Nephron progenitor cell (in vitro differentiated cells): ENCODE results near the gene DPEP2.
A peak's percentile ranks its signal among the peaks of the same experiment; 100 is the strongest.

Experiments used
- DNase-seq: peaks from one replicate; pipeline ENCODE4 v3.0.0; 2021
- H3K27ac Mint-ChIP-seq: 2 replicates; pipeline ENCODE4 v1.8.0; 2021; ENCODE audit warnings: mild to moderate bottlenecking, moderate library complexity, mixed read lengths
- H3K27me3 Mint-ChIP-seq: 2 replicates; pipeline ENCODE4 v1.8.0; 2021; ENCODE audit warnings: mild to moderate bottlenecking, low read depth, mixed read lengths; ENCODE audit not compliant: poor library complexity
- H3K36me3 Mint-ChIP-seq: 2 replicates; pipeline ENCODE4 v1.8.0; 2021; ENCODE audit warnings: low read depth, mixed read lengths
- H3K4me1 Mint-ChIP-seq: 2 replicates; pipeline ENCODE4 v1.8.0; 2021; ENCODE audit warnings: mixed read lengths
- H3K4me3 Mint-ChIP-seq: 2 replicates; pipeline ENCODE4 v1.8.0; 2021; ENCODE audit warnings: mild to moderate bottlenecking, moderate library complexity, mixed read lengths
- H3K9me3 Mint-ChIP-seq: 2 replicates; pipeline ENCODE4 v1.8.0; 2021; ENCODE audit warnings: mild to moderate bottlenecking, moderate library complexity, mixed read lengths
- TF ChIP-seq, protein P1 (sequence below): fragments of 200-600 bp; sonication (generic); IDR thresholded peaks from 2 replicates; pipeline ENCODE4 v1.5.0; 2021; ENCODE audit warnings: antibody characterized with exemption

The DPEP2 gene

DNA sequence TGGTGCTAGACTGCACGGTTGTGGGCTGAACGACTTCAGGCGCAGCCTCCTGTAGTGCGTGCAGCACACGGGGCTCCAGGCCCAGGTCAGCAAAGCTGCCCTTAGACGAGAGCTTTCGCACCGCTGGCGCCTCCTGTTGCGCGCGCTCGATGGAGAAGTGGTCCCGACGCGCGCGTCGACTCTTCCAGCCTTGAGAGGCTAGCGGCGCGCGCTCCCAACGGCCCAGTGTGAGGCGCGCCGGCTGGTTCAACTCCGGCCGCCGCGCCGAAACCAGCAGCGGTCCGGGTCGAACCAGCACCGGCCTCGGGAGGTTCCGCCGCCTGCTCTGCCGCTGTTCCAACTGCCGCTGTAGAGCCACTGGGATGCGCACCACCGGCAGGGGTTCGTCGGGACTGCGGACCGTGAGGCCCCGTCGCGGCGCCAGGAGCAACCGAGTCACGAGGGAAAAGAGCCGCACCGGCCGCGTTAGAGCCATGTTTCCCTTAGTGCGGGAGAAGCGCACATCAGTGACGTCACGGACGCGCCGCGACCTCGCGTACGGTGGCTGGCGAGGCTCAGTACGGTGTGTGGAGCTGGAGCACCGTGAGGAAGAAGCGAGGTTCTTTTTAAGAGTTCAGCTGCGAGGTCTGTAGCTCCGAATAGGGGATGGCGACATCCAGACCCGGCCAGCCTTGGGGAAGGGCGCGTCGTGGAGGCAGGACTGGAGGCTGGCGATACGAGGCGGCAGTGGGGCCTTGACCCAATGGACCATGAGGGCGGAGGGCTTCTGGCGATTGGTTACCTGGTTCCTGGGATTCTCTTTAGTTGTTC is 23.6 kb upstream of the DPEP2 start, which contains the start of the genes DDX28 and DUS2:
Gene DDX28, minus strand, starts transcription at position 505 of the 810 bp plus-strand sequence. Its CDS starts 30 bp downstream, at position 475.
Gene DUS2, plus strand, starts transcription at position 557 of the 810 bp plus-strand sequence. CDS start 14,740 bp downstream, outside the sequence.
- Mint-ChIP-seq H3K27ac (peak within 1 kb of the TSS; percentile 99), H3K36me3 (peaks cover 33% of the 10 kb centered on the region)
- TF ChIP-seq, protein P1, sequence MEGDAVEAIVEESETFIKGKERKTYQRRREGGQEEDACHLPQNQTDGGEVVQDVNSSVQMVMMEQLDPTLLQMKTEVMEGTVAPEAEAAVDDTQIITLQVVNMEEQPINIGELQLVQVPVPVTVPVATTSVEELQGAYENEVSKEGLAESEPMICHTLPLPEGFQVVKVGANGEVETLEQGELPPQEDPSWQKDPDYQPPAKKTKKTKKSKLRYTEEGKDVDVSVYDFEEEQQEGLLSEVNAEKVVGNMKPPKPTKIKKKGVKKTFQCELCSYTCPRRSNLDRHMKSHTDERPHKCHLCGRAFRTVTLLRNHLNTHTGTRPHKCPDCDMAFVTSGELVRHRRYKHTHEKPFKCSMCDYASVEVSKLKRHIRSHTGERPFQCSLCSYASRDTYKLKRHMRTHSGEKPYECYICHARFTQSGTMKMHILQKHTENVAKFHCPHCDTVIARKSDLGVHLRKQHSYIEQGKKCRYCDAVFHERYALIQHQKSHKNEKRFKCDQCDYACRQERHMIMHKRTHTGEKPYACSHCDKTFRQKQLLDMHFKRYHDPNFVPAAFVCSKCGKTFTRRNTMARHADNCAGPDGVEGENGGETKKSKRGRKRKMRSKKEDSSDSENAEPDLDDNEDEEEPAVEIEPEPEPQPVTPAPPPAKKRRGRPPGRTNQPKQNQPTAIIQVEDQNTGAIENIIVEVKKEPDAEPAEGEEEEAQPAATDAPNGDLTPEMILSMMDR: no peak

DNA sequence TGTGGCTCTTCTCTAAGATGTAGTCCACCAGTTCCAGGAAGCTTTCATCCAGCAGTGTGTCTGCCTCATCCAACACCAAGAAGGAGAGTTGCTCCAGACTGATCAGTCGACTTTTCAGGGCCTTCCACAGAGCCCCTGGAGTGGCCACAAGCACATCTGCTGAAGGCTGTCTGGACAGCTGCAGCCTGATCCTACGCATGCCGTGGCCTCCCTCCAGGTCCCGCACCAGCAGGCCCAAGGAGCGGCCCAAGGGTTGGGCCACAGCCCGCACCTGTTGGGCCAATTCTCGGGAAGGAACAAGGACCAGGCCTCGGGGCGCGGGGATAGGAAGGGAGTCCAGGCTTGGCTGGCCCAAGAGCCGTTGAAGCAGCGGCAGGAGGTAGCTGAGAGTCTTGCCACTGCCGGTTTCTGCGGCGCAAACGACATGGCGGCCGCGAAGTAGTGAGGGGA is 23.0 kb upstream of the DPEP2 start:
- Mint-ChIP-seq H3K4me3 (peak overlapping the region; percentile 100), H3K36me3 (peaks cover 27% of the 10 kb centered on the region), H3K4me1 (peaks cover 27% of the 10 kb centered on the region), H3K27ac (peak overlapping the region; percentile 99), H3K9me3 (no peaks in the 10 kb centered on the region), H3K27me3 (no peaks in the 10 kb centered on the region)
- DNase-seq: no peak
- TF ChIP-seq, protein P1: no peak

More for the DNA sequence above, 23.6 kb upstream of the DPEP2 start, which contains the start of the genes DDX28 and DUS2:
- Mint-ChIP-seq H3K4me1 (peaks cover 27% of the 10 kb centered on the region), H3K27me3 (no peaks in the 10 kb centered on the region), H3K9me3 (no peaks in the 10 kb centered on the region), H3K4me3 (peak within 1 kb of the TSS; percentile 100)
- DNase-seq: peak; percentile 94

DNA sequence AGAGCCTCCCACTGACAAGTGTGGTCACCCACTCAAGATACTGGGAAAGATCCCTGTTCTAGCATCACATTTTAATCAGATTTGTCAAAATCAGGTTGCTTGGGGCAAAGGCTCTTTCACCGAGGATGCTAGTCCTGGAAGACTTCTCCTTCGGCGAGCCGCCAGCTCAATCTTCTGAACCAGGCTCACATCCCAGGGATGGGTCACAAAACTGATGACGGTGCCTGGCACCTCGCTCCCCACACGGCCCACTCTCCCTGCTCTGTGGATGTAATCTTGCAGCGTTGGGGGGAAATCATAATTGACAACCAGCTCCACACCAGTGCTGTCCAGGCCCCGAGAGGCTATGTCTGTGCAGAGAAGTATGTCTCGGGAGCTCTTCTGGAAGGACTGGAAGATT is 22.2 kb upstream of the DPEP2 start:
- peaks cover 27% of the 10 kb centered on the region for H3K4me1 Mint-ChIP-seq
- peaks cover 20% of the 10 kb centered on the region for H3K36me3 Mint-ChIP-seq
- H3K27ac Mint-ChIP-seq: no peak overlapping the region
- H3K9me3 Mint-ChIP-seq: no peaks in the 10 kb centered on the region
- DNase-seq: no peak
- TF ChIP-seq, protein P1: no peak
- H3K4me3 Mint-ChIP-seq: peak overlapping the region; percentile 100
- peaks cover 6% of the 10 kb centered on the region for H3K27me3 Mint-ChIP-seq

DNA sequence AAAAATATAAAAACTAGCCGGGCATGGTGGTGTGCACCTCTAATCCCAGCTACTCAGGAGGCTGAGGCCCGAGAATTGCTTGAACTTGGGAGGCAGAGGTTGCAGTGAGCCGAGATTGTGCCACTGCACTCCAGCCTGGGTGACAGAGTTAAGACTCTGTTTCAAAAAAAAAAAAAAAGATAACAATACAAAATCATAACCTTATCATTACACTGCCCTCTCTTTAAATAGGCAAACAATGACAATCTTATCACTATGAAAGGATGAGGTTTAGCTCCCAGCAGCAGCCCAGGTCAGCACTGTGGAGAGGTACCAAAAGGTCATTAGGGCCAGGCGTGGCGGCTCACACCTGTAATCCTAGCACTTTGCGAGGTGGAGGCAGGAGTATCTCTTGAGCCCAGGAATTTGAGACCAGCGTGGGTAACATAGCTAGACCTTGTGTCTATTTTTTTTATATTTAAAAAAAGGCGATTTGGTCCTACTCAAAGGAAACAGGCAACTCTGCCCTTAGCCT is 19.9 kb upstream of the DPEP2 start:
- DNase-seq: no peak
- H3K4me3 Mint-ChIP-seq: no peak overlapping the region
- H3K4me1 Mint-ChIP-seq: peaks cover 24% of the 10 kb centered on the region
- peaks cover 20% of the 10 kb centered on the region for H3K27me3 Mint-ChIP-seq
- no peaks in the 10 kb centered on the region for H3K9me3 Mint-ChIP-seq
- peaks cover 11% of the 10 kb centered on the region for H3K36me3 Mint-ChIP-seq
- TF ChIP-seq, protein P1: no peak
- H3K27ac Mint-ChIP-seq: no peak overlapping the region

DNA sequence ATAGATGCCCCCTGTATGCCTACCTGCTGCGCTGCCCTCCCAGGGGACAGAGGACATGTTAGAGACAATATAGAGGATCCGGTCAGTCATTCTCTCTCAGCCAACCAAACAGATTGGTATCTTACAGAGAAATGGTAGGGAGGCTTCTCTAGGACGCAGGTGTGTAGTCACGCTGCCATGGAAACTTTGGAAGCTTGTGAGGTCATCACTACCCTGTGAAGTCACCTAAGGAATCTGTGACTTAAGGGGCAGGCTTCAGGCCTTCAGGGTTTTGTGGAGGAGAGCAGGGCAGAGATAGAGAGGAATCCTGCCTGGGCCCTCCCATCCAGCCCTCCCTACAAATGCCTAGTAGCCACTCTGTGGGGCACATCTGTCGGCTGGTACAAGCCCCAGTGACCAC is 16.4 kb upstream of the DPEP2 start, which contains the start of gene DPEP2NB:
Gene DPEP2NB, minus strand, starts transcription at position 231 of the 400 bp plus-strand sequence. Its CDS starts 141 bp downstream, at position 90.
- no peaks in the 10 kb centered on the region for H3K9me3 Mint-ChIP-seq
- no peak for DNase-seq
- H3K27me3 Mint-ChIP-seq: peaks cover 34% of the 10 kb centered on the region
- H3K36me3 Mint-ChIP-seq: no peaks in the 10 kb centered on the region
- no peaks in the 10 kb centered on the region for H3K4me1 Mint-ChIP-seq
- peak within 1 kb of the TSS; percentile 69 for H3K27ac Mint-ChIP-seq
- no peak within 1 kb of the TSS for H3K4me3 Mint-ChIP-seq
- TF ChIP-seq, protein P1: no peak
